Chondrocyte (in vitro differentiated cells): ENCODE measurements around the gene CCND1. TPM values are rescaled to one million over a fixed set of nuclear protein-coding genes. Genes with fewer than 3 reads are reported as not detected.

ENCODE experiments used
- DNase-seq: peaks from one replicate; pipeline ENCODE4 v3.0.0; 2021; ENCODE audit warnings: mixed read lengths, low spot score
- H3K27ac Mint-ChIP-seq: one replicate; pipeline ENCODE4 v1.8.0; 2021; ENCODE audit warnings: mild to moderate bottlenecking, moderate library complexity, mixed read lengths; ENCODE audit not compliant: unreplicated experiment
- H3K27me3 Mint-ChIP-seq: 2 replicates; pipeline ENCODE4 v1.8.0; 2021; ENCODE audit warnings: low read depth, mixed read lengths
- H3K36me3 Mint-ChIP-seq: 2 replicates; pipeline ENCODE4 v1.8.0; 2021; ENCODE audit warnings: low read depth, mixed read lengths
- H3K4me1 Mint-ChIP-seq: 2 replicates; pipeline ENCODE4 v1.8.0; 2021; ENCODE audit warnings: low read depth, mild to moderate bottlenecking, mixed read lengths
- H3K4me3 Mint-ChIP-seq: one replicate; pipeline ENCODE4 v1.8.0; 2021; ENCODE audit warnings: mild to moderate bottlenecking, moderate library complexity, mixed read lengths; ENCODE audit not compliant: unreplicated experiment
- H3K9me3 Mint-ChIP-seq: 2 replicates; pipeline ENCODE4 v1.8.0; 2021; ENCODE audit warnings: low read depth, mixed read lengths
- total RNA-seq: library from RNA; stranded (reverse); gene quantifications from 3 replicates; pipeline ENCODE4 v1.2.1, GENCODE V29; 2021
- TF ChIP-seq, protein P1 (sequence below): fragments of 200-600 bp; sonication (generic); IDR thresholded peaks from 2 replicates; pipeline ENCODE4 v1.5.0; 2021; ENCODE audit warnings: antibody characterized with exemption, mild to moderate bottlenecking, moderate library complexity

Gene CCND1
- total RNA-seq, 1 donor from 2014 or later = 129 TPM

DNA sequence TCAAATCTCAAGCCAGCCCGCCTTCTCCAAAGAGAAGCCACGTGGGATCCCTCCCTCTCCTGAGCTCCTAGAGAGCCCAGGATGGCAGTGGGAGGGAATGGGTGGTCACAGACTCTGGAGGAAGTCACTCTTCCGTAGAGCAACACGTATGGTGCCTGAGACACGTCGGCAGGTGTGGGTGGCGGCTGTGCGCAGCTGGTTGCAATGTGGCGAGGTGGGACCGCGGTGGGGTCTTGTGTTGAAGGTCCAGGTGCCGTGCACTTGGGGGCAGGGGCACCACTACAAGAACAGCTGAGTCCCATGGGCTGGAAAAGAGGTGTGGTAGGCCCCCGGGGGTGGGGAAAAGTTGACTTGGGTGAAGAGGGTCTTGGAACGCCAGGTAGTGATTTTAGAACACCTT lies 13.4 kb upstream of the CCND1 start:
- Mint-ChIP-seq H3K9me3 (peaks cover 11% of the 10 kb centered on the region), H3K4me3 (no peak overlapping the region), H3K4me1 (no peaks in the 10 kb centered on the region), H3K36me3 (peaks cover 6% of the 10 kb centered on the region), H3K27me3 (peaks cover 4% of the 10 kb centered on the region), H3K27ac (no peak overlapping the region)
- no peak for DNase-seq
- TF ChIP-seq, protein P1, sequence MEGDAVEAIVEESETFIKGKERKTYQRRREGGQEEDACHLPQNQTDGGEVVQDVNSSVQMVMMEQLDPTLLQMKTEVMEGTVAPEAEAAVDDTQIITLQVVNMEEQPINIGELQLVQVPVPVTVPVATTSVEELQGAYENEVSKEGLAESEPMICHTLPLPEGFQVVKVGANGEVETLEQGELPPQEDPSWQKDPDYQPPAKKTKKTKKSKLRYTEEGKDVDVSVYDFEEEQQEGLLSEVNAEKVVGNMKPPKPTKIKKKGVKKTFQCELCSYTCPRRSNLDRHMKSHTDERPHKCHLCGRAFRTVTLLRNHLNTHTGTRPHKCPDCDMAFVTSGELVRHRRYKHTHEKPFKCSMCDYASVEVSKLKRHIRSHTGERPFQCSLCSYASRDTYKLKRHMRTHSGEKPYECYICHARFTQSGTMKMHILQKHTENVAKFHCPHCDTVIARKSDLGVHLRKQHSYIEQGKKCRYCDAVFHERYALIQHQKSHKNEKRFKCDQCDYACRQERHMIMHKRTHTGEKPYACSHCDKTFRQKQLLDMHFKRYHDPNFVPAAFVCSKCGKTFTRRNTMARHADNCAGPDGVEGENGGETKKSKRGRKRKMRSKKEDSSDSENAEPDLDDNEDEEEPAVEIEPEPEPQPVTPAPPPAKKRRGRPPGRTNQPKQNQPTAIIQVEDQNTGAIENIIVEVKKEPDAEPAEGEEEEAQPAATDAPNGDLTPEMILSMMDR = no peak

DNA sequence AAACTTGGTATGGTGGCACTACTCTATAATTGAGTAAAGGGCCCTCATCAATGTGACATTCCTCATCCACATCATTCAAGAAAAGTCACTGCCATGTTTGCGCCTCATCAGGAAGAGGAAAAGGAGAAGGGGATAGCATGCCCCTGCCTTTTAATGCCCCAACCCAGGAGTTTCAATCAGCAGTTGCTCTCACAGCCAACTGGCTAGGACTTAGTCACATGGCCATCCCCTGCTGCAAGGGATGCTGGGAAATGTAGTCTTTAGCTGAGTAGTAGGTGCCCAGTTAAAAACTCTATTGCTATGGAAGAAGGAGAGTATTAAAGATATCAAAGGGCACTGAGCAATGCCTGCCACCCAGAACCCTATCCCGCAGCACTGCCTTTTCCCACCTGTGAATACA lies 10.9 kb upstream of the CCND1 start:
- TF ChIP-seq, protein P1 = no peak
- no peak for DNase-seq

DNA sequence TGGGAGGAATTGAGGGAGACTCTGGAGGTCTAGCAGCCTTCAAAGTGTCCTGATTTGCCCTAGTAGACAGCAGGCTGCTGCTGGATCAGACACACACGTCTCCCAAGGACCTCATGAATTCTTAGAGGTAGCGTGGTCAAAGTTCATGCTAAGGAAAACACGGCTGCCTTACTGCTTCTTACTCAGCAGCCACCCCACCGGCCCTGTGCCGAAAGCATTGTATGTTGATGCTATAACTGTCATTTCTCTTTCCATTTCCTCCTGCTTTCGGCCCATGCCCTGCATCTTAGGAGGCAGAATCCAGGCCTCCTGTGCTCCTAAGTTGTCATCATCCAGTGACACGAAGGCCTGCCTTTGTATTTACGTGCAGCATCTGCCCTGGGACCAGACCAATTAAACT lies 10.5 kb upstream of the CCND1 start:
- no peaks in the 10 kb centered on the region for H3K4me1 Mint-ChIP-seq
- peaks cover 6% of the 10 kb centered on the region for H3K36me3 Mint-ChIP-seq
- H3K27ac Mint-ChIP-seq = no peak overlapping the region
- no peak for DNase-seq
- no peak overlapping the region for H3K4me3 Mint-ChIP-seq
- TF ChIP-seq, protein P1 = no peak
- peaks cover 11% of the 10 kb centered on the region for H3K9me3 Mint-ChIP-seq
- peaks cover 4% of the 10 kb centered on the region for H3K27me3 Mint-ChIP-seq

More for the DNA sequence above, 10.9 kb upstream of the CCND1 start:
- H3K36me3 Mint-ChIP-seq = peaks cover 6% of the 10 kb centered on the region
- no peak overlapping the region for H3K4me3 Mint-ChIP-seq
- peaks cover 4% of the 10 kb centered on the region for H3K27me3 Mint-ChIP-seq
- H3K4me1 Mint-ChIP-seq = no peaks in the 10 kb centered on the region
- H3K9me3 Mint-ChIP-seq = peaks cover 11% of the 10 kb centered on the region
- H3K27ac Mint-ChIP-seq = no peak overlapping the region

DNA sequence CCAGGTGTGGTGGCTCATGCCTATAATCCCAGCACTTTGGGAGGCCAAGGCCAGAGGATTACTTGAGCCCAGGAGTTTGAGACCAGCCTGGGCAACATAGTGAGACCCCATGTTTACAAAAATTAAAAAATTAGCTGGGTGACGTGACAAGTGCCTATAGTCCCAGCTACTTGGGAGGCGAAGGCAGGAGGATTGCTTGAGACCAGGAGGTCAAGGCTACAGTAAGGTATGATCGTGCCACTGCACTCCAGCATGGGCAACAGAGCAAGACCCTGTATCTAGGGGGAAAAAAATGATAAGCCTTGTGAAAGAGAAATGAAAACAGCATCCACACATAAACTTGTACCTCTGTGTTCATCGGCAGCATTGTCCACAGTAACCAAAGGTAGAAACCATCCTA lies 8.1 kb upstream of the CCND1 start:
- Mint-ChIP-seq H3K9me3 (peaks cover 11% of the 10 kb centered on the region), H3K4me3 (no peak overlapping the region), H3K36me3 (peaks cover 4% of the 10 kb centered on the region), H3K4me1 (peaks cover 10% of the 10 kb centered on the region), H3K27ac (no peak overlapping the region), H3K27me3 (peaks cover 2% of the 10 kb centered on the region)
- no peak for DNase-seq
- TF ChIP-seq, protein P1 = no peak

DNA sequence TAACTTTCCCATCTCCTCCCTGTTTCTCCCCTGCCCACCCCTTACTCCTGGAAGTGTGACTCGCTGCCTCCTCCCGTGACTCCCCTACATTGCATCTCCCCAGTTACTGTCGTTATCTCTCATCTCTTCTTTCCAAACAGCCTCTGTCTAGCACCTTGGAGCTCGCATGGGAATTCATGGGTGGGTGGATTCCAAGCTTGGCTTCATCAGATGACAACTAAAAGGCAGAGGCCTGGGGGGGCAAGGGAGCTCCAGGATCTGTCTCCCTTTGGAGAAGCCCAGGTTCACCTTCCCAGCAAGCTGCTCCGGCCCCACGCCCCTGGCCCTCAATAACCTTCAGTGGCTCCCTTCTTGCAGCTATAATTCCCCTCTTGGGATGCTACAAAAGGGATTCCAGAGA lies 6.9 kb upstream of the CCND1 start:
- peaks cover 8% of the 10 kb centered on the region for H3K9me3 Mint-ChIP-seq
- TF ChIP-seq, protein P1 = no peak
- H3K27me3 Mint-ChIP-seq = peaks cover 2% of the 10 kb centered on the region
- H3K4me1 Mint-ChIP-seq = peaks cover 15% of the 10 kb centered on the region
- no peak overlapping the region for H3K27ac Mint-ChIP-seq
- DNase-seq = no peak
- peaks cover 4% of the 10 kb centered on the region for H3K36me3 Mint-ChIP-seq
- H3K4me3 Mint-ChIP-seq = no peak overlapping the region
